GM20000 (cell line): Measurements from ENCODE around the gene SHMT2.

ENCODE experiments used
- DNase-seq: peaks from one replicate; pipeline ENCODE4 v3.0.0; 2012; ENCODE audit warnings: low spot score
- CTCF ChIP-seq: IDR thresholded peaks from 2 replicates; pipeline ENCODE4 v1.5.1; 2012; ENCODE audit warnings: mild to moderate bottlenecking, control low read depth; ENCODE audit errors: extremely low read depth, missing control alignments

The SHMT2 gene

DNA sequence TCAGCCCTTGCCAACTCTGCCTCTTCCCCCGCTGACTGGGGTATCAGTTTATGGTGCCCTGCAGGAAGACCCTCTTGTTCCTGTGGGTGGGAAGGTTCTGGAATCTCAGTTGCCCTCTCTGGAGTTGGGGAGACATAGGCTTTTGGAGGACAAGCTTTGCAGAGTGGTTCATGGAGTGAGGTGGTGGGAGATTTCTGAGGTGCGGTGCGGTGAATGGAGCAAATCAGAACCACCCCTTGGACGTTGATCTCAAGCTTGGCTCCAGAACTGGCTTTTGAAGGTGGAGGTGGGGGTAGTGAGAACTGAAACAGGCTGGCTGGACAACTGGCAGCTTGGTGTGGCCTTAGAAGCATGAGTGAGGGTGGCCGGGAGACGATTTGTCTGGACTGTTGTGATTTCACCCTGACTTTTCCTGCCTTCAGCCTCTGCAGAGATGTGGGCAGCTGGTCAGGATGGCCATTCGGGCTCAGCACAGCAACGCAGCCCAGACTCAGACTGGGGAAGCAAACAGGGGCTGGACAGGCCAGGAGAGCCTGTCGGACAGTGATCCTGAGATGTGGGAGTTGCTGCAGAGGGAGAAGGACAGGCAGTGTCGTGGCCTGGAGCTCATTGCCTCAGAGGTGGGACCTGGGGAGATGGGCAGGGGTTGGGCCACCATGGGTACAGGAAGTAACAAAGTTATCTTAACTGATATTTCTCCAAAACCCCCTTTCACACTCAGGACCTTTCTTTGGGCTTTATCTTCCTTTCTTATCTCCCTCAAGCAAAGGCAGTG, 1.1 kb downstream of the SHMT2 start:
- no peak for TF ChIP-seq CTCF
- no peak for DNase-seq

DNA sequence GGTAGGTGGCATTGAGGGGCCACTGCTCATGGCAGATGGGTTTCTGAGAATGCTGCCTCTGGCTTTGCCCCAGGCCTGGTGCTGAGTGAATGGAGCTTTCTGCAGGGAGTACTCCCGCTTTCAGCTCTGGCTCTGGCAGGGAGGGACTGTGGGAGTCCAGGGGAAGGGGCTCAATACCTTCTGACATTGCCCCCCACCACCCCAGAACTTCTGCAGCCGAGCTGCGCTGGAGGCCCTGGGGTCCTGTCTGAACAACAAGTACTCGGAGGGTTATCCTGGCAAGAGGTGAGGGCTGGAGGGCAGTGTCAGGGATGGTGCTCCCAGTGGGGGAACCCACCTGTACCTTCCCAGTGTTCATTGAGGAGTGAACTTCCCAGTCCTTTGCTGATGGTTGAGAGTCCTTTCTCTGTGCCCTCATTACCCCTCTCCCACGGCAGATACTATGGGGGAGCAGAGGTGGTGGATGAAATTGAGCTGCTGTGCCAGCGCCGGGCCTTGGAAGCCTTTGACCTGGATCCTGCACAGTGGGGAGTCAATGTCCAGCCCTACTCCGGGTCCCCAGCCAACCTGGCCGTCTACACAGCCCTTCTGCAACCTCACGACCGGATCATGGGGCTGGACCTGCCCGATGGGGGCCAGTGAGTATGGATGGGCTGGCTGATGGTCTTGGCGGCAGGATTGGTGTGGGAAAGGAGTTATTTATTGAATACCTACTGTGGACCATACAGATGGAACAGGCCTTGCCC, 1.9 kb downstream of the SHMT2 start:
- DNase-seq: no peak
- TF ChIP-seq CTCF: no peak

GRCh38 chr12:57232156-57232756, 2.7 kb downstream of the SHMT2 start:
- TF ChIP-seq CTCF: no peak

GRCh38 chr12:57233357-57234232, 4.1 kb downstream of the SHMT2 start:
- DNase-seq: no peak
- no peak for TF ChIP-seq CTCF

More at GRCh38 chr12:57232156-57232756, 2.7 kb downstream of the SHMT2 start:
- no peak for DNase-seq

GRCh38 chr12:57234233-57234570, 4.7 kb downstream of the SHMT2 start:
- no peak for DNase-seq
- TF ChIP-seq CTCF: no peak

DNA sequence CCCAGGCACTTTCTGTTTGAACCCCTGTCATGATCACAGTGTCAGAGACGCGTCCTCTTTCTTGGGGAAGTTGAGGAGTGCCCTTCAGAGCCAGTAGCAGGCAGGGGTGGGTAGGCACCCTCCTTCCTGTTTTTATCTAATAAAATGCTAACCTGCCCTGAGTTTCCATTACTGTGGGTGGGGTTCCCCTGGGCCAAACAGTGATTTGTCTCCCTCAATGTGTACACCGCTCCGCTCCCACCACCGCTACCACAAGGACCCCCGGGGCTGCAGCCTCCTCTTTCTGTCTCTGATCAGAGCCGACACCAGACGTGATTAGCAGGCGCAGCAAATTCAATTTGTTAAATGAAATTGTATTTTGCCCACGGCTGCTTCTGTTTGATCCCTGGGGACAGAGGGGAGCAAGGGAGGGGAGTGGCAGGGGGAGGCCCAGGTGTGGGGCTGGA, 5.1 kb downstream of the SHMT2 start:
- DNase-seq: no peak
- TF ChIP-seq CTCF: no peak
